GM19240 (cell line): ENCODE results near the gene TIMM17A.
A peak's percentile ranks its signal among the peaks of the same experiment; 100 is the strongest.
"Not testable (repeated sequence)": the region's sequence is repeated elsewhere in the genome, so short reads cannot be mapped to it uniquely, and the experiment has no call there.

Source experiments
- DNase-seq: peaks from one replicate; pipeline ENCODE4 v3.0.0; 2011; ENCODE audit warnings: low spot score; ENCODE audit not compliant: insufficient read length

TIMM17A gene

GRCh38 chr1:201939574-201939973 lies 15.7 kb upstream of the TIMM17A start:
- DNase-seq = no peak

GRCh38 chr1:201940316-201940715 lies 15.0 kb upstream of the TIMM17A start:
- not testable (repeated sequence) for DNase-seq

DNA sequence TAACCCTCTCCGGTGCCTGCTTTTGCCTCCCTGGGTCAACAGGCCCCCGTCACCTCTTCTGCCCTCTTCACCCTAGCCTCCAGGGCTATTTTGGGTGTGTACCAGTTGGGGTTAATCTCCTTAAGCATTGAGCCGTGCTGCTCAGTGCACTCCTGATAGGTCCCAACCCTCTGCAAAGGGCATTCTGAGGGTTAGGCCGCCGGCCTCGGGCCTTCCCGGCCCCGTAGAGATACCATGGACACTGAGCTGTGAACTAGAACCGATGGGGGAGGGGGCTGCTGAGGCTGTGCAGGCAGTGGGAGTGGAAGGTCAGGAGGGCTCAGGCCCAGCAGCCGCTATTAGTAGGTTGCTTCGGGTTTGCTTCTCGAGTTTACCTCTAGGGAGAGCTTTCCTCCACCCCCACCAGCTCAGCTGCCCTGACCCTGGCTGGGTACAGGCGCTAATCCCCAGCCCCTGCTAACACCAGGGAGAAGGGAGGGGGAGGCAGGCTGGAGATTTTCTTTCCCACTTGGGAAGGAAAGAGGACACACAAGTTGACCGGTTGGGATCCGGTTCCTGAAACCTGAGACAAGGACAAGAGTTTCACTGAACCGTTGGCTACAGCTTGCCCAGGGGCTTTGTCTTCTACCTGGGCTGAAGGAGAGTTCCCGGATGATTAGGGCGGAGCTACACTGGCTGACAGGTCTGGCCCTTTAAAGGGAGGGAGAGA lies 13.7 kb upstream of the TIMM17A start:
- no peak for DNase-seq

GRCh38 chr1:201942129-201942495 lies 13.2 kb upstream of the TIMM17A start:
- no peak for DNase-seq

GRCh38 chr1:201944002-201944401 lies 11.3 kb upstream of the TIMM17A start:
- DNase-seq = no peak

DNA sequence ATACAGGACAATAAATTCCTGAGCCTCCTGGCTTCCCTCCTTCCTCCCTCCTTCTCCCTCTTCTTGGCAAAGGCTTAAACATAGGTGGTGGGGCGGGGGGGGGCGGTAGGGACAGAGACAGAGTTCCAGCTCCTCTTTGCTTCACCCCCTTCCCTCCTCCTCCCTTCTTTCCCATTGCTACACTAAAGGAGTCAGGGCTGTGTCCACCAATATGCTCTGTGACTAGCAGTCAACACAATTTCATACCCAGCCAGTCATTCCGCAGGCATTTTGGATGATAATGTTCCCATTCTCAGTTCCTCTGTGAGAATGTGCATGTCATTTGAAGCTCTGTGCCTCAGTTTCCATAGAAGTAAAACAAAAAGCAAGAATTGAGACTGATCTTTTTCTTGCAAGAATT lies 10.7 kb upstream of the TIMM17A start:
- no peak for DNase-seq

GRCh38 chr1:201945157-201945556 lies 10.1 kb upstream of the TIMM17A start:
- no peak for DNase-seq

GRCh38 chr1:201945863-201946223 lies 9.5 kb upstream of the TIMM17A start:
- no peak for DNase-seq

DNA sequence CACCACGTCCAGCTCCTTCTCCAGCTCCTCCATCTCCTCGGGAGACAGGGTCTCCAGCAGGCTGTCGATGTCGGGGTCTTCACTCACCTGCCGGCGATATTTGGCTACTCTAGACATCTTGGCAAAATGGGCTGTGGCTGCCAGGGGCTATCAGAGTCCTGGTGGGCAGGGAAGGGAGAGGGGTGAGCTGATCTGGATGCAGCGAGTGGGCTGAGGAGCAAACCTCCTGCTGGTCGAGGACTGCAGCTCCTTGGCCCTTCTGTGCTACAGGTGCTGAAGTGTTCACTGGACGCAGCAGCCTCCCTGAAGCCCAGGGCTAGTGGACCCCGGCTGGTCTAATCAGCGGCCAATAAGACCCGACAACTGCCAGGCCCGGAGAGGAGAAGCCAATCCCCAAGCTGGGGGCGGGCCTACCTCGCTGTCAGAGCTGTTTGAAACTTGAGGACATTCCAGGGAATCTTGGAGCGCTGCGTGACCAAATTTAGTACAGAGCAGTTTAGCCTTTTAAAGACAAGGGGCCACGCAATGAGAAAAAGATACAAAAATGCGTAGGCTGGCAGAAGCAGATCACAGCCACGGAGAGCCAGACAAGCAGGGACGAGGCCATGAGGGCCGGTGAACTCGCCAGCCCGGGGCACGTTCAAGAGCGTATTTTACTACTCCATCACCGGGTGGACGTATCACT lies 8.9 kb upstream of the TIMM17A start, which contains the start of gene LMOD1:
LMOD1 (minus strand) TSS at position 325 of the 685 bp plus-strand sequence; CDS start at position 117, 208 bp downstream.
- DNase-seq = no peak

DNA sequence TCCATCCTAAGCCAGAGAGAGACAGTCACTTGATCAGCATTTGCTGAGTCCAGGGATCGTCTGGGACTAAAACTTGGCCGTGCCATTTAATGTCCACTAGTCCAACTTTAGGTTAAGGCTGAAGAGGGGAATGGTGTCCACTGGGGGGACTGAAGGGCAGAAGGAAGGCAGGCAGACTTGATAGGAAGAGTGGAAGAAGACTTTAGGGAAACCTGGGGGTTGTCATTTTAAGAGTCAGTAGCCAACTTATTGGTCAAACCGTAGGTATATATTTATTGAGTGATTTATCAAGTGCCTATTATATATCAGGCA lies 7.7 kb upstream of the TIMM17A start:
- no peak for DNase-seq

GRCh38 chr1:201949491-201949890 lies 5.8 kb upstream of the TIMM17A start:
- DNase-seq = no peak

DNA sequence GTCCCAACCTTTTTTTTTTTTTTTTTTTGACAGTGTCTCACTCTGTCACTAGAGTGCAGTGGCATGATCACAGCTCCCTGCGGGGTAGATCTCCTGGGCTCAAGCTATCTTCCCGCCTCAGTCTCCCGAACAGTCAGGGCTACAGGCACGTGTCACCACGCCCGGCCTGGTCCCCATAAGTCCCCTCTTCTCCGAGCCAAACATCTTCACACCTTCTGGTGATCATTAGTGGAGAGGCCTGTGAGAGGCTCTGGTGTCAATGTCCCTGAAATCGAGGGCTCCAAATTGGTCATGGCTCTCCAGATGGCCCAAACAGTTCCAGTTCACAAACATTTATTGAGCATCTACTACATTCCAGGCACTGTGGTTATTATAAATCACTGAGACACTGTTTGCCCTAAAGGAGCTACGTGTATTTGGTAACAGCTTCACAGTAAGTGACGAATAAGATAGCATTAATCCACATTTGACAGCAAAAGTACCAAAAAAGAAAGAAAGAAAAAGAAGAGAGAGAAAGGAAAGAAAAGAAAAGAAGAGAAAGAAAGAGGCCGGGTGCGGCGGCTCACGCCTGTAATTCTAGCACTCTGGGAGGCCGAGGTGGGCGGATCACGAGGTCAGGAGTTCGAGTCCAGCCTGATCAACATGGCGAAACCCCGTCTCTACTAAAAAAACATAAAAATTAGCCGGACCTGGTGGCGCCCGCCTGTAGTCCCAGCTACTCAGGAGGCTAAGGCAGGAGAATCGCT lies 867 bp upstream of the TIMM17A start:
- no peak for DNase-seq

GRCh38 chr1:201955729-201956143 lies 433 bp downstream of the TIMM17A start:
- no peak for DNase-seq

DNA sequence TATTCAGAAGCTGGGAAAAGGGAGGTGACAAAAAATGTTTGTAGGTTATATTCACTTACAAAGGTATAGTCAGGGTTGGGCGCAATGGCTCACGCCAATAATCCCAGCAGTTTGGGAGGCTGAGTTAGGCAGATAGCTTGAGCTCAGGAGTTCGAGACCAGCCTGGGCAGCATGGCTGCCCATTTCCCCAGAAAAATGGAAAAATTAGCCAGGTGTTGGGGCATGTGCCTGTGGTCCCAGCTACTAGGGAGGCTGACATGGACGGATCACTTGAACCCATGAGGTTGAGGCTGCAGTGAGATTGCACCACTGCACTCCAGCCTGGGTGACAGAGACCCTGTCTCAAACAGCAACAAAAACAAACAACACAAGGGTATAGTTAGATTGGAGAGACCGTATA lies 3.0 kb downstream of the TIMM17A start:
- DNase-seq = no peak

- not testable (repeated sequence) for DNase-seq
Observed at GRCh38 chr1:201962382-201962781, 7.1 kb downstream of the TIMM17A start.

DNA sequence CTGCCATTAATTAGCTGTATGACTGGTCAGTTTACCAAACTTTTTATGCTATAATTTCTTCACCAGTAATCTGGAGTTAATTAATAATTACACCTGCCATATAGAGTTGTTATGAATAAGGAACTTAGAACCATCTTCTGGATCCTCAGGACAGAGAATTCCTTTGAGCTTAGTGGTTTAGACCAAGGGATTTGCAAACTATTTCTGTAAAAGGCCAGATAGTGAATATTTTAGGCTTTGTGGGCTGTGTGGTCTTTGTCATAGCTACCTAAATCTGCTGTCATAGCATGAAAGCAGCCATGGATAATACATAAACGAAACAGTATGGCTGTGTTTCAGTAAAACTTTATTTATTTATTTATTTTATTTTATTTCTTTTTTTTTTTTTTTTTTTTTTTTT lies 9.0 kb downstream of the TIMM17A start:
- no peak for DNase-seq

DNA sequence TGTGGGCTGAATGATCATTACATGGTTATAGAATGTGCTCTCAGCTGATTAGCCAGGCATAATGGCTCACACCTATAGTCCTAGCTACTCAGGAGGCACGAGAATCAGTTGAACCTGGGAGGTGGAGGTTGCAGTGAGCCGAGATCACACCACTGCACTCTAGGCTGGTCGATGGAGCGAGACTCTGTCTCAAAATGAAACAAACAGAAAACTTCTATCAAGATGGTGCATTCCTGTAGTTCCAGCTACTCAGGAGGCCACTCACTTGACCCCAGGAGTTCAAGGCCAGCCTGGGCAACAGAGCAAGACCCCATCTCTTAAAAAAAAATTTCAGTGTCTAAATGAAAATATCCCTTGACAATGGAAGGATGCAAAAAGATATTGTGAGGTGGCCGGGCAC lies 10.9 kb downstream of the TIMM17A start:
- DNase-seq = no peak

DNA sequence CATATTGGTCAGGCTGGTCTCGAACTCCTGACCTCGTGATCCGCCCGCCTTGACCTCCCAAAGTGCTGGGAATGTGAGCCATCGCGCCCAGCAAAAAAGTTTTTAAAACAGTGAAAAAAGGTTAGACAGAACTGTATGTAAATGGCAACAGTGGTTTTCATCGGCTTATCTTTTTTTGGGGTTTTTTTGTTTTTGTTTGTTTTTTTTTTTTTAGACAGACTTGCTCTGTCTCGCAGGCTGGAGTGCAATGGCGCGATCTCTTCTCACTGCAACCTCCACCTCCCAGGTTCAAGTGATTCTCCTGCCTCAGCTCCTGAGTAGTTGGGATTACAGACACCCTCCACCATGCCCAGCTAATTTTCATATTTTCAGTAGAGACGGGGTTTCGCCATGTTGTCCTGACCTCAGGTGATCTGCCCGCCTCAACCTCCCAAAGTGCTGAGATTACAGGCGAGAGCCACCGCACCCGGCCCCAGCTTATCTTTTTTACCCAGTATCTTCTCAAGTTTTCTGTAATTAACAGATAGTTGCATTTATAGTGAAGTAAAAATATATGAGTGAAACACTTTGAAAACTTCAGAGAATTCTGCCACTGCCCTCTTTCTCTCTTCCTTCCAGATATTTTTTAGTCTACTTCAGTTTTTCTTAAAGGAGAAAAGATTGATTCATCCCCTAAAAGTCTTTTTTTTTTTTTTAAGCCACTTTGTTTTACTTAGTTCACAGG lies 13.1 kb downstream of the TIMM17A start:
- DNase-seq = no peak

- no peak for DNase-seq
Observed at GRCh38 chr1:201970334-201971159, 15.2 kb downstream of the TIMM17A start.

- DNase-seq = peak; percentile 64
Observed at GRCh38 chr1:201982082-201982622, 26.8 kb downstream of the TIMM17A start.
